Esophagus squamous epithelium (tissue), 4 donors: ENCODE data around the gene CNTNAP5.

Source experiments
- CTCF ChIP-seq, 6 experiments: fragments of 450-650 bp in 4 of 6; fragments of 200-600 bp in 2 of 6; sonication (generic) in 2 of 6; IDR thresholded peaks; one replicate each; pipeline ENCODE4 v1.5.1; 2016 to 2019; ENCODE audit warnings: antibody characterized with exemption in 6 of 6, mild to moderate bottlenecking in 4 of 6, moderate library complexity in 4 of 6
- POLR2A ChIP-seq, 4 donors: fragments of 450-650 bp; IDR thresholded peaks; one replicate each; pipeline ENCODE4 v1.6.1; 2017; ENCODE audit warnings: antibody characterized with exemption in 4 of 4, mild to moderate bottlenecking in 4 of 4, moderate library complexity in 3 of 4

- TF ChIP-seq CTCF (IDR thresholded peaks at IDR 0.05) (no peak), POLR2A (IDR thresholded peaks at IDR 0.05) (no peak)
These were observed 451.2 kb downstream of the CNTNAP5 start for GRCh38 chr2:124476291-124476690.
